Trophoblast cell (in vitro differentiated cells and primary cell): Measurements from ENCODE around the gene TIMM44.

Source experiments
- DNase-seq, 2 donors: peaks; one replicate each; pipeline ENCODE4 v3.0.0-alpha.2; 2016
- H2AFZ ChIP-seq: 2 replicates; pipeline ENCODE4 v1.6.1; 2013; ENCODE audit warnings: low read length, moderate library complexity, mild to moderate bottlenecking; ENCODE audit not compliant: insufficient read depth, poor library complexity
- H2AK5ac ChIP-seq: 2 replicates; pipeline ENCODE4 v1.6.1; 2013; ENCODE audit warnings: mild to moderate bottlenecking, low read length
- H2BK120ac ChIP-seq: 2 replicates; pipeline ENCODE4 v1.6.1; 2013; ENCODE audit warnings: low read length, mild to moderate bottlenecking, moderate library complexity; ENCODE audit not compliant: insufficient read depth, poor library complexity
- H2BK12ac ChIP-seq: 2 replicates; pipeline ENCODE4 v1.6.1; 2013; ENCODE audit warnings: mild to moderate bottlenecking, low read length, moderate library complexity
- H2BK5ac ChIP-seq: 2 replicates; pipeline ENCODE4 v1.6.1; 2013; ENCODE audit warnings: low read length, low read depth, moderate library complexity, mild to moderate bottlenecking; ENCODE audit not compliant: poor library complexity
- H3K14ac ChIP-seq: 2 replicates; pipeline ENCODE4 v1.6.1; 2013; ENCODE audit warnings: mild to moderate bottlenecking, low read length
- H3K18ac ChIP-seq: 2 replicates; pipeline ENCODE4 v1.6.1; 2013; ENCODE audit warnings: mild to moderate bottlenecking, low read length
- H3K23ac ChIP-seq: 2 replicates; pipeline ENCODE4 v1.6.1; 2013; ENCODE audit warnings: low read length
- H3K27ac ChIP-seq: 2 replicates; pipeline ENCODE4 v1.5.1; 2013; ENCODE audit warnings: low read depth, mild to moderate bottlenecking, inconsistent platforms, low read length, moderate library complexity
- H3K27me3 ChIP-seq: 2 replicates; pipeline ENCODE4 v1.6.1; 2013; ENCODE audit warnings: inconsistent platforms, mild to moderate bottlenecking, low read length, moderate library complexity; ENCODE audit not compliant: insufficient read depth
- H3K36me3 ChIP-seq, 2 experiments: 1 replicate in 1 of 2; 2 replicates in 1 of 2; pipeline ENCODE4 v1.6.1; 2013; ENCODE audit warnings: low read length in 2 of 2, mild to moderate bottlenecking in 2 of 2, moderate library complexity in 1 of 2; ENCODE audit not compliant: insufficient read depth in 2 of 2, control insufficient read depth in 1 of 2
- H3K4ac ChIP-seq: 2 replicates; pipeline ENCODE4 v1.6.1; 2013; ENCODE audit warnings: low read depth, mild to moderate bottlenecking, low read length, moderate library complexity
- H3K4me1 ChIP-seq, 2 experiments: 1 replicate in 1 of 2; 2 replicates in 1 of 2; pipeline ENCODE4 v1.6.1; 2013; ENCODE audit warnings: low read length in 2 of 2, mild to moderate bottlenecking in 2 of 2, moderate library complexity in 1 of 2; ENCODE audit not compliant: insufficient read depth in 2 of 2, control insufficient read depth in 1 of 2
- H3K4me2 ChIP-seq: 2 replicates; pipeline ENCODE4 v1.6.1; 2013; ENCODE audit warnings: inconsistent platforms, mild to moderate bottlenecking, low read length, moderate library complexity
- H3K4me3 ChIP-seq: 2 replicates; pipeline ENCODE4 v1.5.1; 2013; ENCODE audit warnings: mild to moderate bottlenecking, low read depth, low read length, inconsistent platforms
- H3K79me1 ChIP-seq: one replicate; pipeline ENCODE4 v1.6.1; 2013; ENCODE audit warnings: low read length
- H3K79me2 ChIP-seq: 2 replicates; pipeline ENCODE4 v1.6.1; 2013; ENCODE audit warnings: low read length, mild to moderate bottlenecking; ENCODE audit not compliant: control insufficient read depth, insufficient read depth, poor library complexity
- H3K9ac ChIP-seq: 2 replicates; pipeline ENCODE4 v1.6.1; 2013; ENCODE audit warnings: mild to moderate bottlenecking, low read length
- H3K9me3 ChIP-seq: 2 replicates; pipeline ENCODE4 v1.6.1; 2013; ENCODE audit warnings: low read depth, mild to moderate bottlenecking, control low read depth, inconsistent platforms, low read length; ENCODE audit not compliant: insufficient read depth
- H4K12ac ChIP-seq: 2 replicates; pipeline ENCODE4 v1.6.1; 2013; ENCODE audit warnings: low read depth, mild to moderate bottlenecking, low read length, moderate library complexity
- H4K8ac ChIP-seq: 2 replicates; pipeline ENCODE4 v1.6.1; 2013; ENCODE audit warnings: low read depth, mild to moderate bottlenecking, low read length, moderate library complexity
- H4K91ac ChIP-seq: one replicate; pipeline ENCODE4 v1.6.1; 2013; ENCODE audit warnings: low read depth, mild to moderate bottlenecking, low read length, moderate library complexity
- WGBS: extraction: QIAGEN DNeasy Blood & Tissue Kit; methylation state at CpG from one replicate; pipeline ENCODE4 v1.1.7; 2013; ENCODE audit warnings: missing lambda C conversion rate; ENCODE audit not compliant: insufficient read length, insufficient coverage; ENCODE audit errors: extremely low coverage; 5-methylcytosine and 5-hydroxymethylcytosine counted together

Gene TIMM44

GRCh38 chr19:7970716-7971448, 27.4 kb upstream of the TIMM44 start:
- no peak overlapping the region for H3K4me2 ChIP-seq
- no peaks in the 10 kb centered on the region for H3K79me2 ChIP-seq
- H2AFZ ChIP-seq, result no peak overlapping the region
- H4K8ac ChIP-seq, result no peak overlapping the region
- H2BK120ac ChIP-seq, result no peak overlapping the region
- H3K4me1 ChIP-seq, result peaks cover under 1% of the 10 kb centered on the region in 2 experiments
- no peak overlapping the region for H2BK12ac ChIP-seq
- H3K9ac ChIP-seq, result no peak overlapping the region
- H3K27me3 ChIP-seq, result no peaks in the 10 kb centered on the region
- no peak overlapping the region for H2BK5ac ChIP-seq
- no peak overlapping the region for H4K91ac ChIP-seq
- H3K18ac ChIP-seq, result no peak overlapping the region
- WGBS, result no CpG with 5 or more reads among the region's 12 CpGs
- H3K27ac ChIP-seq, result no peak overlapping the region
- no peak overlapping the region for H3K23ac ChIP-seq
- no peak overlapping the region for H4K12ac ChIP-seq
- no peak overlapping the region for H2AK5ac ChIP-seq
- H3K4me3 ChIP-seq, result peak overlapping the region; percentile 20
- peaks cover under 1% of the 10 kb centered on the region for H3K79me1 ChIP-seq
- H3K14ac ChIP-seq, result no peak overlapping the region
- peak; percentile 37 to 69 for DNase-seq
- no peak overlapping the region for H3K4ac ChIP-seq
- no peaks in the 10 kb centered on the region for H3K9me3 ChIP-seq
- peaks cover 72 to 73% of the 10 kb centered on the region in 2 experiments for H3K36me3 ChIP-seq

- Histone ChIP-seq H3K23ac (no peak overlapping the region), H2BK120ac (no peak overlapping the region), H3K4ac (no peak overlapping the region), H3K79me2 (no peaks in the 10 kb centered on the region), H4K12ac (no peak overlapping the region), H3K27ac (no peak overlapping the region), H2AFZ (no peak overlapping the region), H4K91ac (no peak overlapping the region), H4K8ac (no peak overlapping the region), H3K27me3 (no peaks in the 10 kb centered on the region), H3K18ac (no peak overlapping the region), H3K36me3 (peaks cover 69% of the 10 kb centered on the region in 2 experiments), H3K14ac (no peak overlapping the region), H2AK5ac (no peak overlapping the region), H3K79me1 (peaks cover 4% of the 10 kb centered on the region), H2BK12ac (no peak overlapping the region), H3K4me2 (no peak overlapping the region), H3K4me3 (no peak overlapping the region), H3K9ac (no peak overlapping the region), H2BK5ac (no peak overlapping the region), H3K4me1 (peaks cover 4 to 11% of the 10 kb centered on the region in 2 experiments), H3K9me3 (no peaks in the 10 kb centered on the region)
- no CpG with 5 or more reads among the region's 11 CpGs for WGBS
- DNase-seq, result no peak
Measured at GRCh38 chr19:7969555-7969939, 26.1 kb upstream of the TIMM44 start.

- H3K23ac ChIP-seq, result no peak overlapping the region
- H3K36me3 ChIP-seq, result peaks cover 68 to 69% of the 10 kb centered on the region in 2 experiments
- no CpG with 5 or more reads among the region's 20 CpGs for WGBS
- no peak overlapping the region for H4K12ac ChIP-seq
- no peaks in the 10 kb centered on the region for H3K27me3 ChIP-seq
- no peak overlapping the region for H4K8ac ChIP-seq
- H3K4ac ChIP-seq, result no peak overlapping the region
- H3K79me1 ChIP-seq, result peaks cover 4% of the 10 kb centered on the region
- H3K14ac ChIP-seq, result no peak overlapping the region
- no peak overlapping the region for H2AFZ ChIP-seq
- H3K9ac ChIP-seq, result no peak overlapping the region
- no peak overlapping the region for H3K4me2 ChIP-seq
- no peaks in the 10 kb centered on the region for H3K9me3 ChIP-seq
- no peak overlapping the region for H4K91ac ChIP-seq
- peaks cover 4 to 11% of the 10 kb centered on the region in 2 experiments for H3K4me1 ChIP-seq
- no peak overlapping the region for H2BK120ac ChIP-seq
- H2BK5ac ChIP-seq, result no peak overlapping the region
- peak in 1 of 2 donors; percentile 14 for DNase-seq
- H2AK5ac ChIP-seq, result no peak overlapping the region
- H2BK12ac ChIP-seq, result no peak overlapping the region
- H3K27ac ChIP-seq, result no peak overlapping the region
- H3K18ac ChIP-seq, result no peak overlapping the region
- H3K79me2 ChIP-seq, result no peaks in the 10 kb centered on the region
- H3K4me3 ChIP-seq, result no peak overlapping the region
Measured at GRCh38 chr19:7968796-7969554, 25.5 kb upstream of the TIMM44 start.

- H4K12ac ChIP-seq, result no peak overlapping the region
- H3K79me1 ChIP-seq, result peaks cover 4% of the 10 kb centered on the region
- no peak overlapping the region for H2AFZ ChIP-seq
- no peak overlapping the region for H4K8ac ChIP-seq
- H3K14ac ChIP-seq, result no peak overlapping the region
- no peak overlapping the region for H2BK120ac ChIP-seq
- H3K4me3 ChIP-seq, result no peak overlapping the region
- H2AK5ac ChIP-seq, result no peak overlapping the region
- no peak overlapping the region for H3K23ac ChIP-seq
- H3K18ac ChIP-seq, result no peak overlapping the region
- H4K91ac ChIP-seq, result no peak overlapping the region
- H2BK12ac ChIP-seq, result no peak overlapping the region
- no peak overlapping the region for H3K27ac ChIP-seq
- no peak overlapping the region for H3K4me2 ChIP-seq
- DNase-seq, result no peak
- H3K36me3 ChIP-seq, result peaks cover 68 to 69% of the 10 kb centered on the region in 2 experiments
- H3K27me3 ChIP-seq, result no peaks in the 10 kb centered on the region
- no peaks in the 10 kb centered on the region for H3K9me3 ChIP-seq
- no peak overlapping the region for H3K9ac ChIP-seq
- no peak overlapping the region for H3K4ac ChIP-seq
- peaks cover 4 to 11% of the 10 kb centered on the region in 2 experiments for H3K4me1 ChIP-seq
- no CpG with 5 or more reads among the region's 15 CpGs for WGBS
- no peaks in the 10 kb centered on the region for H3K79me2 ChIP-seq
- H2BK5ac ChIP-seq, result no peak overlapping the region
Measured at GRCh38 chr19:7968008-7968795, 24.7 kb upstream of the TIMM44 start.
